HEK293 (cell line): ENCODE results near the gene DENND2A.

Experiments used
- CTCF ChIA-PET: fragments of 350-600 bp; formaldehyde crosslinking; extraction: SDS; loops from one replicate; lab custom pipeline; 2021; ENCODE audit warnings: antibody characterized with exemption; lab: Yijun Ruan, JAX
- POLR2A ChIA-PET: fragments of 300-600 bp; formaldehyde crosslinking; extraction: SDS; loops from one replicate; lab custom pipeline; 2020; ENCODE audit warnings: antibody characterized with exemption, inconsistent platforms; lab: Yijun Ruan, JAX
- H3K27ac ChIP-seq: fragments of 200-500 bp; sonication (Bioruptor generic); 2 replicates; pipeline ENCODE4 v1.5.1; 2014; ENCODE audit warnings: low read depth, low read length, control low read depth, inconsistent platforms; ENCODE audit errors: extremely low read depth
- H3K36me3 ChIP-seq, 2 experiments: fragments of 200-500 bp in 1 of 2; sonication (Bioruptor generic) in 1 of 2; 1 replicate in 1 of 2; 2 replicates in 1 of 2; pipeline ENCODE4 v1.5.1; 2014 to 2017; ENCODE audit warnings: inconsistent platforms in 2 of 2, low read length in 2 of 2; ENCODE audit not compliant: control insufficient read depth in 2 of 2, insufficient read depth in 1 of 2
- H3K4me1 ChIP-seq: fragments of 200-500 bp; sonication (Bioruptor generic); 2 replicates; pipeline ENCODE4 v1.5.1; 2014; ENCODE audit warnings: mild to moderate bottlenecking, low read length, inconsistent platforms; ENCODE audit not compliant: control insufficient read depth, insufficient read depth
- H3K4me3 ChIP-seq: 2 replicates; pipeline ENCODE4 v1.5.1; 2011; ENCODE audit warnings: low read depth, mild to moderate bottlenecking, control low read depth, low read length, moderate library complexity
- H3K9me3 ChIP-seq: fragments of 200-500 bp; sonication (Bioruptor generic); 2 replicates; pipeline ENCODE4 v1.5.1; 2014; ENCODE audit warnings: low read depth, low read length, inconsistent platforms; ENCODE audit not compliant: control insufficient read depth, insufficient read depth
- HOXA7 ChIP-seq: sonication (generic); formaldehyde crosslinking; IDR thresholded peaks from 2 replicates; pipeline ENCODE4 v1.8.1; 2022; ENCODE audit warnings: missing genetic modification reagents, borderline replicate concordance
- MYNN ChIP-seq: fragments of 450-650 bp; formaldehyde crosslinking; IDR thresholded peaks from 2 replicates; pipeline ENCODE4 v1.5.1; 2016; ENCODE audit warnings: missing biosample characterization, missing genetic modification characterization, borderline replicate concordance
- PRDM2 ChIP-seq: fragments of 450-650 bp; formaldehyde crosslinking; IDR thresholded peaks from 2 replicates; pipeline ENCODE4 v1.5.1; 2016; ENCODE audit warnings: missing biosample characterization, missing genetic modification characterization, borderline replicate concordance
- SALL2 ChIP-seq: fragments of 450-650 bp; formaldehyde crosslinking; IDR thresholded peaks from 2 replicates; pipeline ENCODE4 v1.5.0; 2017; ENCODE audit warnings: missing biosample characterization, mild to moderate bottlenecking, missing genetic modification characterization, borderline replicate concordance
- SP7 ChIP-seq: fragments of 450-650 bp; formaldehyde crosslinking; IDR thresholded peaks from 2 replicates; pipeline ENCODE4 v1.5.1; 2016; ENCODE audit warnings: missing biosample characterization, missing genetic modification characterization
- TRIM28 ChIP-seq: IDR thresholded peaks from 2 replicates; pipeline ENCODE4 v1.6.1; 2011; ENCODE audit warnings: low read length, control low read depth, borderline replicate concordance
- YY2 ChIP-seq: fragments of 450-650 bp; formaldehyde crosslinking; IDR thresholded peaks from 2 replicates; pipeline ENCODE4 v1.5.1; 2016; ENCODE audit warnings: missing biosample characterization, missing genetic modification characterization
- ZNF174 ChIP-seq: fragments of 450-650 bp; formaldehyde crosslinking; IDR thresholded peaks from 2 replicates; pipeline ENCODE4 v1.5.0; 2017; ENCODE audit warnings: missing biosample characterization, mild to moderate bottlenecking, missing genetic modification characterization
- ZNF184 ChIP-seq: fragments of 450-650 bp; IDR thresholded peaks from 2 replicates; pipeline ENCODE4 v1.5.1; 2018; ENCODE audit warnings: missing biosample characterization, mild to moderate bottlenecking, missing genetic modification characterization
- ZNF280D ChIP-seq: fragments of 450-650 bp; formaldehyde crosslinking; IDR thresholded peaks from 2 replicates; pipeline ENCODE4 v1.5.1; 2016; ENCODE audit warnings: missing biosample characterization, missing genetic modification characterization
- ZNF302 ChIP-seq: fragments of 450-650 bp; formaldehyde crosslinking; IDR thresholded peaks from 2 replicates; pipeline ENCODE4 v1.5.1; 2016; ENCODE audit warnings: missing biosample characterization, missing genetic modification characterization, low read depth
- ZNF335 ChIP-seq: fragments of 450-650 bp; formaldehyde crosslinking; conservative IDR thresholded peaks from 2 replicates; pipeline ENCODE4 v1.5.1; 2016; ENCODE audit warnings: missing biosample characterization, missing genetic modification characterization
- ZNF366 ChIP-seq: fragments of 450-650 bp; formaldehyde crosslinking; conservative IDR thresholded peaks from 2 replicates; pipeline ENCODE4 v1.5.1; 2016; ENCODE audit warnings: missing biosample characterization, missing genetic modification characterization
- ZNF394 ChIP-seq: fragments of 450-650 bp; formaldehyde crosslinking; IDR thresholded peaks from 2 replicates; pipeline ENCODE4 v1.5.1; 2016; ENCODE audit warnings: missing biosample characterization, missing genetic modification characterization, mild to moderate bottlenecking, moderate library complexity, borderline replicate concordance
- ZNF513 ChIP-seq: fragments of 450-650 bp; IDR thresholded peaks from 2 replicates; pipeline ENCODE4 v1.5.1; 2018; ENCODE audit warnings: missing biosample characterization, missing genetic modification characterization
- ZNF518A ChIP-seq: fragments of 450-650 bp; formaldehyde crosslinking; conservative IDR thresholded peaks from 2 replicates; pipeline ENCODE4 v1.5.1; 2016; ENCODE audit warnings: low read depth, missing biosample characterization, missing genetic modification characterization
- ZNF610 ChIP-seq: fragments of 450-650 bp; formaldehyde crosslinking; IDR thresholded peaks from 2 replicates; pipeline ENCODE4 v1.5.1; 2016; ENCODE audit warnings: missing biosample characterization, missing genetic modification characterization, borderline replicate concordance
- ZNF624 ChIP-seq: fragments of 450-650 bp; formaldehyde crosslinking; IDR thresholded peaks from 2 replicates; pipeline ENCODE4 v1.5.1; 2017; ENCODE audit warnings: missing biosample characterization, missing genetic modification characterization
- ZNF658 ChIP-seq: fragments of 450-650 bp; formaldehyde crosslinking; IDR thresholded peaks from 2 replicates; pipeline ENCODE4; 2016; ENCODE audit warnings: missing biosample characterization, missing genetic modification characterization
- ZNF664 ChIP-seq: fragments of 450-650 bp; formaldehyde crosslinking; IDR thresholded peaks from 2 replicates; pipeline ENCODE4 v1.5.1; 2016; ENCODE audit warnings: missing biosample characterization, missing genetic modification characterization
- ZNF777 ChIP-seq: fragments of 450-650 bp; formaldehyde crosslinking; IDR thresholded peaks from 2 replicates; pipeline ENCODE4 v1.5.1; 2017; ENCODE audit warnings: missing biosample characterization, missing genetic modification characterization, borderline replicate concordance

Gene DENND2A

GRCh38 chr7:140674899-140675701 is 34.5 kb upstream of the DENND2A start:
- Histone ChIP-seq H3K4me1 (no peaks in the 10 kb centered on the region), H3K27ac (no peak overlapping the region)
- POLR2A ChIA-PET: interaction anchor here (0.6 to 2.1 kb wide), 4 partner anchors 11 to 35 kb away, joined by 3 to 6 read pairs (median 4); partner anchors contain the start of genes DENND2A and NDUFB2
- TF ChIP-seq SP7 (tag by site-specific recombination) (peak; percentile 58; the same call in 1 of the 2 replicates), ZNF777 (tag by site-specific recombination) (no peak), ZNF184 (tag by site-specific recombination) (no peak), ZNF664 (tag by site-specific recombination) (no peak), ZNF658 (no peak), ZNF624 (no peak), HOXA7 (CRISPR knock-in tag) (no peak), ZNF302 (tag by site-specific recombination) (no peak), YY2 (tag by site-specific recombination) (peak; percentile 38; the same call in 1 of the 2 replicates), ZNF174 (no peak), PRDM2 (tag by site-specific recombination) (no peak), ZNF518A (no peak), TRIM28 (peak; percentile 46; the same call in 1 of the 2 replicates), ZNF513 (tag by site-specific recombination) (no peak), ZNF394 (tag by site-specific recombination) (peak; percentile 85), ZNF280D (tag by site-specific recombination) (no peak), ZNF335 (tag by site-specific recombination) (peak; percentile 49; the same call in 1 of the 2 replicates), SALL2 (no peak), MYNN (no peak), ZNF610 (tag by site-specific recombination) (no peak), ZNF366 (tag by site-specific recombination) (no peak; the same call in 1 of the 2 replicates)

More at GRCh38 chr7:140674899-140675701, 34.5 kb upstream of the DENND2A start:
- Histone ChIP-seq H3K36me3 (peaks cover 0 to 48% of the 10 kb centered on the region in 2 experiments; a peak in 2 of 3 replicates), H3K4me3 (no peak overlapping the region), H3K9me3 (no peaks in the 10 kb centered on the region)
- CTCF ChIA-PET: interaction anchor here (0.6 to 1.7 kb wide), 18 partner anchors 9 to 977 kb away, joined by 3 to 7 read pairs (median 5); no protein-coding TSS in a partner anchor
